Sigmoid colon (tissue), 4 donors: Measurements from ENCODE around the gene NOL4L.

ENCODE experiments used
- CTCF ChIP-seq, 4 experiments: fragments of 450-650 bp in 3 of 4; fragments of 200-600 bp in 1 of 4; IDR thresholded peaks; one replicate each; pipeline ENCODE4 v1.5.1; 2016 to 2019; ENCODE audit warnings: antibody characterized with exemption in 4 of 4, mild to moderate bottlenecking in 3 of 4, moderate library complexity in 2 of 4
- POLR2A ChIP-seq, 2 donors: fragments of 450-650 bp; IDR thresholded peaks; one replicate each; pipeline ENCODE4 v1.6.1; 2016; ENCODE audit warnings: antibody characterized with exemption in 2 of 2, mild to moderate bottlenecking in 2 of 2, moderate library complexity in 2 of 2
- POLR2AphosphoS5 ChIP-seq, 4 donors: sonication (generic); formaldehyde crosslinking; IDR thresholded peaks; one replicate each; pipeline ENCODE4 v1.6.1; 2017; ENCODE audit warnings: antibody characterized with exemption in 4 of 4

- TF ChIP-seq POLR2AphosphoS5 (IDR thresholded peaks at IDR 0.05) (no peak), CTCF (IDR thresholded peaks at IDR 0.05) (no peak), POLR2A (IDR thresholded peaks at IDR 0.05) (no peak)
These were observed 4.1 kb upstream of the NOL4L start for GRCh38 chr20:32589256-32589655.
